ENCODE measurements around the gene NCOA7.
A peak's percentile ranks its signal among the peaks of the same experiment; 100 is the strongest.

Gene NCOA7

GRCh38 chr6:125951323-125951722, 160.6 kb downstream of the NCOA7 start:
- no peak for TF ChIP-seq CTCF (IDR thresholded peaks at IDR 0.05; ENCODE audit: control insufficient read depth, extremely low read depth, insufficient read depth)
- DNase-seq (ENCODE audit: low read depth) = no peak

DNA sequence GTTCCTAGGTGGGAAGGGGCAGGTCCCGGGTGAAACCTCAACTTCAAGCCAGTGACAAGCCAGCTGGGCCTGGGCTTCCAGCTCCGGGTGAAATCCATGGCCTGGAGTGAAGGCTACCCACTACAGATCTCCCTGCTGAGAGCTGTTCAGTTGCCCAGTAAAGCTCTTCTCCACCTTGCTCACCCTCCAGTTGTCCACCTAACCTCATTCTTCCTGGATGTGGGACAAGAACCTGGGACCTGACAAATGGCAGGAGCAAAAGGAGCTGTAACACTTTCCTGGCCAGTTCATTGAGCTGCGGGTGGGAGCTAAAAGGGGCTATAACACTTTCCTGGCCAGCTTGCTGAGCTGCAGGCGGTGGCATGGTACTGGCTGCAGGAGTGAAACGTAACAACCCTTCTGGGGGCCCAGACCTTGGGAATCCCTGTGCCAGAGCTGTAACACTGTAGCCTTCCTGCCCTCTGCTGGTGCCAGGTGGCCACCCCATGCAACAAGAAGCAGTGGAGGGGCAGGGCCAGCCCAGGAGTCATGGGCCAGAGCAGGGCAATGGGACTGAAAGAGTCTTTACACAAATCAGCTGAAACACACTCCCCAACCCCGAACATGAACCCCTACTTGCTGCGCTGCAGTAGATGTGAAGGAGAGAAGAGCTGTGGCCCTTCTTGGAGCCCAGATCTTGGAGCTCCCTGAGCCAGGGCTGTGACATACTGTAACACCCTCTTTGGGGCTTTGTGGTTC, 162.2 kb downstream of the NCOA7 start:
- no peak for TF ChIP-seq CTCF (IDR thresholded peaks at IDR 0.05; ENCODE audit: control insufficient read depth, extremely low read depth, insufficient read depth)
- H3K4me3 ChIP-seq (ENCODE audit: low read depth, low read length) = no peak overlapping the region
- DNase-seq (ENCODE audit: low read depth) = no peak

More at GRCh38 chr6:125951323-125951722, 160.6 kb downstream of the NCOA7 start:
- no peak overlapping the region for H3K4me3 ChIP-seq (ENCODE audit: low read depth, low read length)

GRCh38 chr6:125953502-125953875, 162.7 kb downstream of the NCOA7 start:
- no peak overlapping the region for H3K4me3 ChIP-seq (ENCODE audit: low read depth, low read length)

DNA sequence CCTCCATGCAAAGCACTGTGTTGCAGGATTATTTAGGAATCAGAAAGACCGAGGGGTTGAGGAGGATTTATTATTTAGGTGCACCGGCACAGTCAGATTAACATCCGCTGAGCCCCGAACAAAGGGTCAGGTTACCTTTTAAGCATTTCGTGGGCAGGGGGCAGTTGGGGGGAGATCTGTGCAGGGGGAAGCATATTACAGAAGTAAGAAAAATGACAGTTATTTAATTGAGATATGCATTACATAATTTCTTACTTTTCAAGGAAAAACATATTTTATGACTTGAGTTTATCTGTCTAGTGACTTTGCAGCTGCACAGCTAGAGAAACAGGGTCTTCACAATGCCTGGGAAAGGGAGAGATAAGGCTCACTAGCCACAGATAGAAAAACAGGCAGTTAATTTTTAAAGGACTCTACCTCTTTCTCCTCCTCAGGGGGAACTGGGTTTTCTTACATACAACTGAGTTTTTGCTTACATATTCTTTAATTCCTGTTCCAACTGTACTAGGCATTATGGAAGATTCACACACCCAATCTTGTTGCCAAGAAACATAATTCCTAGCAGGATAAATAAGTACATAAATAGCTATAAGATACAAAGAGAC, 164.1 kb downstream of the NCOA7 start:
- no peak for TF ChIP-seq CTCF (IDR thresholded peaks at IDR 0.05; ENCODE audit: control insufficient read depth, extremely low read depth, insufficient read depth)
- DNase-seq (ENCODE audit: low read depth) = no peak
- H3K4me3 ChIP-seq (ENCODE audit: low read depth, low read length) = no peak overlapping the region

More at GRCh38 chr6:125953502-125953875, 162.7 kb downstream of the NCOA7 start:
- no peak for DNase-seq (ENCODE audit: low read depth)
- peak; percentile 65 for TF ChIP-seq CTCF (IDR thresholded peaks at IDR 0.05; ENCODE audit: control insufficient read depth, extremely low read depth, insufficient read depth)

GRCh38 chr6:125955973-125956372, 165.2 kb downstream of the NCOA7 start:
- H3K4me3 ChIP-seq (ENCODE audit: low read depth, low read length) = peak overlapping the region; percentile 83
- DNase-seq (ENCODE audit: low read depth) = no peak

GRCh38 chr6:125956506-125957390, 166.0 kb downstream of the NCOA7 start, which contains the start of gene HINT3:
Gene HINT3, plus strand, starts transcription at chr6:125956770. Its CDS starts 208 bp downstream, at chr6:125956978.
- peak; percentile 89 for DNase-seq (ENCODE audit: low read depth)
- peak within 1 kb of the TSS; percentile 83 for H3K4me3 ChIP-seq (ENCODE audit: low read depth, low read length)
- peak; percentile 85 for TF ChIP-seq CTCF (IDR thresholded peaks at IDR 0.05; ENCODE audit: control insufficient read depth, extremely low read depth, insufficient read depth)

More at GRCh38 chr6:125955973-125956372, 165.2 kb downstream of the NCOA7 start:
- no peak for TF ChIP-seq CTCF (IDR thresholded peaks at IDR 0.05; ENCODE audit: control insufficient read depth, extremely low read depth, insufficient read depth)
